Activated T-helper 1 cell treated with anti-CD3 and anti-CD28 coated beads, Interleukin-12 subunit alpha, Interleukin-12 subunit beta, Interleukin-2, Interleukin-4 antibody, amounts not matched to agents 30 ng/mL and 10 ng/mL and 1 ng/mL, durations not matched to agents 14 hours and 24 hours and 36 hours (primary cell): Measurements from ENCODE around the gene F8A2. TPM values are rescaled to one million over a fixed set of nuclear protein-coding genes. Genes with fewer than 3 reads are reported as not detected.

Source experiments
- DNase-seq: peaks from one replicate; pipeline ENCODE4 v3.0.0; 2021; ENCODE audit warnings: low spot score
- H3K27ac Mint-ChIP-seq: one replicate; pipeline ENCODE4 v1.8.0; 2021; ENCODE audit warnings: mild to moderate bottlenecking, mixed read lengths
- H3K27me3 Mint-ChIP-seq: one replicate; pipeline ENCODE4 v1.8.0; 2022; ENCODE audit warnings: mild to moderate bottlenecking, moderate library complexity, mixed read lengths; ENCODE audit not compliant: insufficient read depth
- H3K36me3 Mint-ChIP-seq: one replicate; pipeline ENCODE4 v1.8.0; 2021; ENCODE audit warnings: low read depth, mixed read lengths
- H3K4me1 Mint-ChIP-seq: one replicate; pipeline ENCODE4 v1.8.0; 2021; ENCODE audit warnings: low read depth, mixed read lengths
- H3K4me3 Mint-ChIP-seq: one replicate; pipeline ENCODE4 v1.8.0; 2021; ENCODE audit warnings: mild to moderate bottlenecking, moderate library complexity, mixed read lengths
- H3K9me3 Mint-ChIP-seq: one replicate; pipeline ENCODE4 v1.8.0; 2021; ENCODE audit warnings: mixed read lengths
- intact Hi-C: fragments of 100-400 bp; cut with micrococcal nuclease; formaldehyde crosslinking; loops from one replicate; pipeline ENCODE4 v1.15.1; 2024
- total RNA-seq: library from RNA; stranded (reverse); gene quantifications from 2 replicates; pipeline ENCODE4 v1.2.3, GENCODE V29; 2022

Gene F8A2
- total RNA-seq, 1 donor from 2014 or later = not detected

- no peaks in the 10 kb centered on the region for H3K36me3 Mint-ChIP-seq
- no peak for DNase-seq
- H3K4me1 Mint-ChIP-seq = no peaks in the 10 kb centered on the region
- no peak overlapping the region for H3K4me3 Mint-ChIP-seq
- intact Hi-C loops = no loop called here
- no peak overlapping the region for H3K27ac Mint-ChIP-seq
- peaks cover 14% of the 10 kb centered on the region for H3K9me3 Mint-ChIP-seq
- H3K27me3 Mint-ChIP-seq = no peaks in the 10 kb centered on the region
Measured at GRCh38 chrX:155406429-155406828, 24.5 kb downstream of the F8A2 start.

DNA sequence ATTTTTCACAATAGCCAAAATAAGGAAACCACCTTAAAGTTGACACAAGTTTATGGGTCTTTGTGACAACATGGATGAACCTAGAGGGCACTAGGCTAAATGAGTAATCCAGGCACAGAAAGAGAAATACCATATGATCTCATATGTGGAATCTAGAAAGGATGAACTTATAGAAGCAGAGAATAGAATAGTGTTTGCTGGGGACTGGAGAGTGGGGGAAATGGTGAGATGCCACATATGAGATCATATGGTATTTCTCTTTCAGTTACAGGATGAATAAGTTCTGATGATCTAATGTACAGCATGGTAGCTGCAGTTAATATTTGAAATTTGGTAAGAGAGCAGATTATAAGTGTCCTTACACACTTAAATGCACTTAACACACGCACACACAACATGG lies 35.9 kb downstream of the F8A2 start:
- no peaks in the 10 kb centered on the region for H3K36me3 Mint-ChIP-seq
- H3K4me3 Mint-ChIP-seq = no peak overlapping the region
- H3K27ac Mint-ChIP-seq = no peak overlapping the region
- H3K9me3 Mint-ChIP-seq = peaks cover 7% of the 10 kb centered on the region
- H3K27me3 Mint-ChIP-seq = no peaks in the 10 kb centered on the region
- no peak for DNase-seq
- intact Hi-C loops = no loop called here
- H3K4me1 Mint-ChIP-seq = no peaks in the 10 kb centered on the region

Other genes starting within 250 kb of the F8A2 start
- gene VBP1, start 165.6 kb upstream of the F8A2 start, total RNA-seq = 73.0 and 74.6 TPM in 2 replicates
- 11.4 and 12.5 TPM in 2 replicates for gene RAB39B, start 117.6 kb upstream of the F8A2 start, total RNA-seq
- gene CLIC2, start 47.5 kb upstream of the F8A2 start, total RNA-seq = 0.20 and 0.62 TPM in 2 replicates
- 27.1 and 27.4 TPM in 2 replicates for gene F8A3, start 76.5 kb downstream of the F8A2 start, total RNA-seq
- 0.17 and 0.23 TPM in 2 replicates for gene SPRY3, start 230.5 kb downstream of the F8A2 start, total RNA-seq
- 7.3 and 9.9 TPM in 2 replicates for gene TMLHE, start 230.9 kb downstream of the F8A2 start, total RNA-seq